Right lung (tissue), 5 donors: ENCODE results near the gene PCNX3. TPM values are rescaled to one million over a fixed set of nuclear protein-coding genes. Genes with fewer than 3 reads are reported as not detected.
"Not testable (repeated sequence)": the region's sequence is repeated elsewhere in the genome, so short reads cannot be mapped to it uniquely, and the experiment has no call there.

Experiments used
- DNase-seq, 2 donors: peaks; one replicate each; pipeline ENCODE4 v3.0.0-alpha.2; 2013
- polyA plus RNA-seq, 5 donors: library from polyadenylated mRNA; unstranded; fragments of 120-200 nt; gene quantifications; one replicate each; pipeline versions ENCODE4 v1.2.1 to v1.2.3, GENCODE V29; 2013; ENCODE audit warnings: inconsistent platforms in 1 of 5, low replicate concordance in 1 of 5; ENCODE audit not compliant: insufficient read length in 5 of 5, insufficient read depth in 1 of 5

PCNX3 gene
- polyA plus RNA-seq, 5 donors, result 15.5 to 35.0 (median 20.9) TPM

GRCh38 chr11:65639228-65639597 lies 23.6 kb downstream of the PCNX3 start:
- not testable (repeated sequence) for DNase-seq

GRCh38 chr11:65639623-65640482 lies 24.3 kb downstream of the PCNX3 start:
- DNase-seq, result no peak

- no peak for DNase-seq
Measured at GRCh38 chr11:65640483-65641296, 25.1 kb downstream of the PCNX3 start.

GRCh38 chr11:65641297-65642013 lies 25.9 kb downstream of the PCNX3 start:
- no peak for DNase-seq

GRCh38 chr11:65642014-65642671 lies 26.6 kb downstream of the PCNX3 start:
- no peak for DNase-seq

- DNase-seq, result no peak
Measured at GRCh38 chr11:65643971-65644370, 28.4 kb downstream of the PCNX3 start.

DNA sequence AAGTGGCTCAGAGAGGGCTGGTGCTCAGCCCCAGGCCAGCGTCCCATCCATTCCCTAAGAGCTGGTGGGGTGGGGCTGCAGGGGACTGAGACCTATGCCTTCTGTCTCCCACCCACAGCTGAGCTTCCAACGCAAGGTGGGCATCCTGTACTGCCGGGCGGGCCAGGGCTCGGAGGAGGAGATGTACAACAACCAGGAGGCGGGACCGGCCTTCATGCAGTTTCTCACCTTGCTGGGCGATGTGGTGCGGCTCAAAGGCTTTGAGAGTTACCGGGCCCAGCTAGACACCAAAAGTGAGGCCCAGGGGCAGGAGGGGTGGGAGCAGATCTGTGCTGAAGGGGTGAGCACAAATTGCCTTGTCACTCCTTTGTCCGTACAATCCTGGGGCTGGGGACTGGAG lies 29.3 kb downstream of the PCNX3 start:
- DNase-seq, result no peak

DNA sequence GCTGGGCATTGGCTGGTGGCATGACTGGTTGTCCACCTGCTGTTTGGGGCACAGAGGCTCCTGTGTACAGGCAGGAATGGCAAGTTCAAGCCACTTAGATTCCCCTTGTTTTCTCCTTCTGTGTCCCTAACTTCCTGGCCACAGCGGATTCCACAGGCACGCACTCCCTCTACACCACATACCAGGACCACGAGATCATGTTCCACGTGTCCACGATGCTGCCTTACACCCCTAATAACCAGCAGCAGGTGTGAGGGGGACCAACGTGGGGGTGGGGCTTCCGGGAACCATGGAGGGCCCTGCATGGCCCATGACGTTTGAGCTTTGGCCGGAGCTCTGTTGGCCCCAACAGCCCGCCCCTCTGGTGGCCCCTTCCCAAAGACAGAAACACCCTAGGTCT lies 30.1 kb downstream of the PCNX3 start:
- no peak for DNase-seq

GRCh38 chr11:65646288-65646957 lies 30.8 kb downstream of the PCNX3 start:
- no peak for DNase-seq

DNA sequence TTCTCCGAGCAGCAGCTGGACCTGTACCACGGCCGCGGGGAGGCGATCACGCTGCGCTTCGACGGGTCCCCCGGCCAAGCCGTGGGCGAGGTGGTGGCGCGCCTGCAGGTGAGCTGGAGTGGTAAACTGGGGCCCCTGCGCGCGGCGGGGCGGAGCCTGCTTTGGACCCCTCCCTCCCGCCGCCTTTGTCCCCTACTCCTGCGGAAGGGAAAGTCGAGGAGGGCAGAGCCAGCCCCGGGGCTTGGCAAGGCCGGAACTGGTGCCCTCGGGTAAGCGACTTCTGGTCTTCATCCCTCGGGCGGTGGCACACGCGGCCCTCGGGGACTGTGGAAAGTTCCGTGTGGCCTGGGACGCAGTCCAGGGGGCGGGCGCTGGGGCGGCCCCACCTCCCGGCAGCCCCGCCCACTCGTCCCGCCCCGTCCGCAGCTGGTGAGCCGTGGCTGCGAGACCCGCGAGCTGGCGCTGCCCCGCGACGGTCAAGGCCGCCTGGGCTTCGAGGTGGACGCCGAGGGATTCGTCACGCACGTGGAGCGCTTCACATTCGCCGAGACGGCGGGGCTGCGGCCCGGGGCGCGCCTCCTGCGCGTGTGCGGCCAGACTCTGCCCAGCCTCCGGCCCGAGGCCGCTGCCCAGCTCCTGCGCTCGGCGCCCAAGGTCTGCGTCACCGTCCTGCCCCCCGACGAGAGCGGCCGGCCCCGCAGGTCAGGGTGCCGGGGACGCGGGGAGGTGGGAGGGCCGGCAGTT lies 31.6 kb downstream of the PCNX3 start:
- DNase-seq, result peak in 1 of 2 donors; percentile 42

DNA sequence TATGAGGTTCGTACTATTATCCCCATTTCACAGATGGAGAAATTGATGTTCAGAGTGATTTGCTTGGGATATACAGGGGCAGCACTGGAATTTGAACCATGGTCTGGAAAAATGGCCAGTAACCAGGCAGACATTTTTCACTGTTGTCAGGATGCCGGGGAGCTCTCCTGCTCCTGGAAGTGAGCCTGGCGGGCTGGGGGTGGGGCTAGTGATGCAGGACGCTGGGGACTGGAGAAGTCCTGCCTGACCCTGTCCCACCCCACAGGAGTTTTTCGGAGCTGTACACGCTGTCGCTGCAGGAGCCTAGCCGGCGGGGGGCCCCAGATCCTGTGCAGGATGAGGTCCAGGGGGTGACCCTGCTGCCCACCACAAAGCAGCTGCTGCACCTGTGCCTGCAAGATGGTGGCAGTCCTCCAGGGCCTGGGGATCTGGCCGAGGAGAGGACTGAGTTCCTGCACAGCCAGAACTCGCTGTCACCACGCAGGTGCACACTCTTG lies 33.5 kb downstream of the PCNX3 start:
- no peak for DNase-seq

DNA sequence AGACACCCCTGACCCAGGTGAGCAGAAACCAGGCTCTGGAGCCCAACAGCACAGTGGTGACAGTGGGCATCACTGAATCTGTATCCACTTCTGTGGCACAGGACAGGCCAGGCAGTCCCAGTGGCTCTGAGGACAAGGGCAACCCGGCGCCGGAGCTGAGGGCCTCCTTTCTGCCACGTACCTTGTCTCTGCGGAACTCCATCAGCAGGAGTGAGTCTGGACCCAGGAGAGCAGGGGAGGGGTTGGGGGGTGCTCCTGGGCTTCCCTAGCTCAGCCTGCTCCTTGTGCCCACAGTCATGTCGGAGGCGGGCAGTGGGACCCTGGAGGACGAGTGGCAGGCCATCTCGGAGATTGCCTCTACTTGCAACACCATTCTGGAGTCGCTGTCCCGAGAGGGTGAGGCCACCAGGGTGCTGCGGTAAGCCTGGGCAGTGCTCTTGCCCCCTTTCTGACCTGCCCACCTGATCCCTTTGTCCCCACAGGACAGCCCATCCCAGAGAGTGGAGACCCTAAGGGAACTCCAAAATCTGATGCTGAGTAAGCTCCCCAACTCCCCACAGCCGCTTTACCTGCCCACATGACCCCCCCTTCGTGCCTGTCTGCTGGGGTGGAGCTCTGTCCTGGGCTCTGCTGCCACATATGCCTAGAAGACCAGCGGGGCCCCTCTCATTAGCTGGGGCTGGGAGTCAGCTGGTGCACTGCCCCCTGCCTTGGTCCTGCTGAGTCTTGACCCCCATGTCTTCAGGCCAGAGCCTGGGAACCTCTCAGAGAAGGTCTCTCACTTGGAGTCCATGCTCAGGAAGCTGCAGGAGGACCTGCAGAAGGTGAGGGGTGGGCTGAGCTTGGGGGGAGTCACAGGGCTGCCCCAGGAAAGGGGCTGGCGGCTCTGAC lies 34.3 kb downstream of the PCNX3 start:
- no peak for DNase-seq

DNA sequence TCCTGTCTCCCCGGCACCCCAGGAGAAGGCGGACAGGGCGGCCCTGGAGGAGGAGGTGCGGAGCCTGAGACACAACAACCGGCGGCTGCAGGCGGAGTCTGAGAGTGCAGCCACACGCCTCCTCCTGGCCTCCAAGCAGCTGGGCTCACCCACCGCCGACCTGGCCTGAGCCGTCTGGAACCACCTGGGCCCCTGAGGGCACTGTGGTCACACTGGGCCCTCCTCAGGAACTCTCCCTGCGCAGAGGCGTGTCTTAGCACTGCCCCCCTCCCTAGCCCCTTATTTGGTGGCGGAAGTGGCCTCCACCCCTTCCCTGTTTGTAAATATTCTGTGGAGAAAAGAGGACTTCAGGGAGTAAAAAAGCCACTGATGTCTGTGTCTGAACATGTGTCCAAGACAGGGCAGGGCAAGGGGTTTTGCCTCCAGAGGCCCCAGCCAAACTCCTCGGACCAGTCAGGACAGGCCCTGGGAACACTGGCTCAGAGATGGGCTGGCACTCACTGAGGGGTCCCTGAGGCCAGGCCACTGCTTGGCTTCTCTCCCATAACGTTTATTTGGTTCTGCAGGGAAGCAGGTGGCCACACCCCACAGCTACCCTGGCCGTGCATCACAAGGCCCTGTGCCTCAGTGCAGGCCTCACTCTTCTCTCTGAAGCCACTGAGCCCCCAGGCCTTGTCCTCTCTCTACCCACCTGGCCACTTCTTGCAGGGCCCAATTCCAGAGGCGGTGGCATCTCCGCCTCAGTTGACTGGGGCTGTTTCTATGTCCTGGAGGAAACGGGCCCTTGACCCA lies 35.2 kb downstream of the PCNX3 start:
- no peak for DNase-seq

- no peak for DNase-seq
Measured at GRCh38 chr11:65651339-65651588, 35.7 kb downstream of the PCNX3 start.

DNA sequence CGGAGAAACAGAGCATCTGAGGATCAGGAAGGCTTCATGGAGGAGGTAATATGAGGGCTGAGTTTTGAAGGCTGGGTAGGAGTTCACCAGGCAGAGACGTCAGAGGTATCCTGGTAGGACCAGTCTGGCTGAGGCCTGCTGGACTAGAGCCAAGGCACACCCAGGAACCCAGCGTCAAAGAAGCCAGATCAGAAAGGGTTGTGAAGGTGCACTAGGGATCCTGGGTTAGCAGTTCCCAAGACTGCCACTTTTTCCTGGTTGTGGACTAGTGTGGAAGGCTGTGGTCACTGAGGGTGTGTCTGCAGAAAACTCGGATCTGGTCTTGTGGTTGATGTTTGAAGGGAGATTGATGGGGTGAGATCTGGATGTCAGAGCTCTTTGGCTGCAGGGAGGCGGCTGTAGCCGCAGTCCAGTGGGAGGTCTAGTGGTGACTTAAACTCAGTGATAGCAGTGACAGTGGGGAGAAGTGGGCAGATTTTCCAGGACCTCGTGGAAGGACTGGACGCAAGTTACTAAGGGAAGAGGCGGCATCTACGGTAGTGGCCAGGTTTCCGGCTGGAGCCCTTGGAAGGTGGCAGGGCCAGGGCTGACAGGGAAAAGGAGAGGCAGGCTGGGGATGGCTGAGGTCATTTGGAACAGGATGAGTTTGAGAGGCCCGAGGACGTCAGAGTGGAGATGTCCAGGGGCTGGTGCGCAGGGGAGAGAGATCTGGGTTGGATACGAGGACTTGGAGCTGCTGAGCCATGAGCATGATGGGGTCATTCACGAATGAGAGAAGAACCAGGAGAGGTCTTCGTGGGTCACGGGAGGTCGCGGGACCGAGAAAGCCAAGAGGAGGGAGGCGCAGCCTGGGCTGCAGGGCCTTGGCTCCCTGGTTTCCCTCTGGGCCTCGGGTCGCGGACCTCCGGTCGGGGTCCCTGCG lies 36.3 kb downstream of the PCNX3 start:
- DNase-seq, result no peak

DNA sequence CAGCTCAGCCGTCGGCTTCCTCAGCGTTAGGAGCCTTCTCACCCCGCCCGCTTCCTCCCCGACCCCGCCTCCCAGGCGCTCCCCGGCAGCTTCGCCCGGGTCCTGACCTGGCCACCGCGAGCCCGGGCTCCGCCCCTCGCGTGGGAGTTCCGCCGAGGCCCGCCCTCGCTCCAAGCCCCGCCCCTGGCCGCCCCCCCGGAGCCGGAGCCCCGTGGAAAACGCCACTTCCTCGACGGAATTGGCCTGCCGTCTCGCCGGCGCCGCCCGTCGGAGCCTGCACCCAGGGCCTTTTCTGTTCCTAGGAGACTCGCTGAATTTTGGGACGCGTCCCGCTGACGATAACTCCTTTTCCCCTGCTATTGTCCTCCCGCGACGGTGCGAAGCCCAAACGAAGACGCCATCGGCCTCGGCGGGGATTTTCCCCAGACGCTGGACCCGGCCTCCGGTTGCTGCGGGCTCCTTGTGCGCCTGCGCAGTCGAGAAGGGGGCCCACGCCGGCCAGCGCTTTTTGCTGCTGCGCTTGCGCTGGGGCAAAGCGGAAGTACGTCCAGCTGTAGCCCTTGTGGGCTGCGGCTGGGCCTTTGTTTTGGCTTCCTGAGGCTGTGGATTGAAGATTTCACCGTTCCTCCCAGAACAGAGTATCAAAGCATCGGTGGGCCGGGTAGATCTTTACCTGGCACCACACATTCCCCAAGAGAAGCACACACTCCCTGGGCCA lies 37.1 kb downstream of the PCNX3 start:
- peak; percentile 95 to 96 for DNase-seq
